ENCODE data around the gene SACM1L. TPM values are rescaled to one million over a fixed set of nuclear protein-coding genes. Genes with fewer than 3 reads are reported as not detected.

SACM1L gene
- total and polyA plus RNA-seq, 2 of the 13 experiments (the other 11 are each of a cell fraction or from before 2014, with no cell fraction given), result 15.1 to 27.8 TPM

DNA sequence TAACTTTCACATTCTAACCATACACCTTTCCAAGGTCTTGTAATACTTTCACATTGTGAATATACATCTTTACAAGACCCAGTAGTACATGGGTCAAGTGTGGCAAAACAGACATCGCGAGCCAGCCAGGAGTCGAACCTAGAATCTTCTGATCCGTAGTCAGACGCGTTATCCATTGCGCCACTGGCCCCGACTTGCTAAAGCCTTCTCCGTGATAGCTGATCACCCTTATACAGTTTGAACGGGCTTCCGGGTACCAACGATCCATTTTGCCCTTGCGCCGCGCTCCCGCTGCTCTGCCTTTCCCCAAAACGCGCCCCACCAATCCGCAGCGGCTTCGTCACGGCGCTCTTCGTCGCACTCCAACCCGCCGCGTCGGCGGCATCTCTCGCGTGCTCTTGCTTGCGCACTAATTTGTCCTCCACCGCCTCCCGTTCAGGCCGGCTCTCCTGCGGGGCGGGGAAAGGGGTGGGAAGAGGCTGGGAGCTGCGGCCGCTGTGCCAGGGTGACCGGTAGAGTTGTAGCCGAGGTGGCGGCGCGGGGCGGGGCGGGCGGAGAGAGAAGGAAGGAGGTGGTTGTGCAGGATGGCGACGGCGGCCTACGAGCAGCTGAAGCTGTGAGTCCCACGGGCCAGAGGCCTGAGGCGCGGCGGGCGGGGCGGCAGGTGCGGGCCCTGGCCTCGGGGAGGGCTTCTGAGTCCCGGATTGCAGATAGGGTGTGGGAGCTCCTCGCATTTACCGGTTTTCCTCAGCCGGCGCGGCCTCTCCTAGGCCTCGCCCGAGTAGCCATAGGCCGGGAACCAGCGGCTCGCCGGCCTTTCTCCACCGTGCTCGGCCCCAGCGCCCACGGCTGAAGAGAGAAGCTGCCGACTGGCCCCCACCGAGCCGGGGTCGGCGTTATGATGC is at the start of gene SACM1L (continued):
- TF ChIP-seq NCOA1 (CRISPR knock-in tag; IDR thresholded peaks at IDR 0.05) (no peak), CHCHD3 (CRISPR knock-in tag; IDR thresholded peaks at IDR 0.05) (no peak), ZNF121 (CRISPR knock-in tag; IDR thresholded peaks at IDR 0.05) (peak; percentile 41; the same call in 1 of the 2 replicates), RAD51 (IDR thresholded peaks at IDR 0.05; ENCODE audit: borderline replicate concordance) (no peak), ZNF724P (CRISPR knock-in tag; IDR thresholded peaks at IDR 0.05; ENCODE audit: borderline replicate concordance) (peak; percentile 89; the same call in 1 of the 2 replicates), RCOR2 (CRISPR knock-in tag; IDR thresholded peaks at IDR 0.05) (peak; percentile 64; the same call in 1 of the 2 replicates), ZNF83 (CRISPR knock-in tag; IDR thresholded peaks at IDR 0.05; ENCODE audit: borderline replicate concordance) (0 out of 2 replicates have a peak, but pooled peaks have one; percentile 45), CREB1 (IDR thresholded peaks at IDR 0.05) (peak; percentile 92), CREB1 (CRISPR knock-in tag; IDR thresholded peaks at IDR 0.05) (peak; percentile 95), TCF7 (IDR thresholded peaks at IDR 0.05; ENCODE audit: low read depth) (no peak), ZSCAN9 (CRISPR knock-in tag; IDR thresholded peaks at IDR 0.05; ENCODE audit: borderline replicate concordance) (no peak)
- TF ChIP-seq, protein P1, sequence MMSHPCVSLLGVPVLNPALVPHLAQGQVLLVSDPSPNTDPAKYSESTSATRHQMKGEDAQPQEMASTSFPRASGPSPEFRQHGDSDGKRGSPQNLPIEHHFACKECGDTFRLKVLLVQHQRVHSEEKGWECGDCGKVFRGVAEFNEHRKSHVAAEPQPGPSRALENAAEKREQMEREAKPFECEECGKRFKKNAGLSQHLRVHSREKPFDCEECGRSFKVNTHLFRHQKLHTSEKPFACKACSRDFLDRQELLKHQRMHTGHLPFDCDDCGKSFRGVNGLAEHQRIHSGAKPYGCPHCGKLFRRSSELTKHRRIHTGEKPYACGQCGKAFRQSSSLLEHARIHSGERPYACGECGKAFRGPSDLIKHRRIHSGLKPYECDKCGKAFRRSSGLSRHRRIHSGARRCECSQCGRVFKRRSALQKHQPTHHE (CRISPR knock-in tag; IDR thresholded peaks at IDR 0.05; ENCODE audit: borderline replicate concordance), result peak; percentile 97; the same call in 1 of the 2 replicates
- TF ChIP-seq, protein P2, sequence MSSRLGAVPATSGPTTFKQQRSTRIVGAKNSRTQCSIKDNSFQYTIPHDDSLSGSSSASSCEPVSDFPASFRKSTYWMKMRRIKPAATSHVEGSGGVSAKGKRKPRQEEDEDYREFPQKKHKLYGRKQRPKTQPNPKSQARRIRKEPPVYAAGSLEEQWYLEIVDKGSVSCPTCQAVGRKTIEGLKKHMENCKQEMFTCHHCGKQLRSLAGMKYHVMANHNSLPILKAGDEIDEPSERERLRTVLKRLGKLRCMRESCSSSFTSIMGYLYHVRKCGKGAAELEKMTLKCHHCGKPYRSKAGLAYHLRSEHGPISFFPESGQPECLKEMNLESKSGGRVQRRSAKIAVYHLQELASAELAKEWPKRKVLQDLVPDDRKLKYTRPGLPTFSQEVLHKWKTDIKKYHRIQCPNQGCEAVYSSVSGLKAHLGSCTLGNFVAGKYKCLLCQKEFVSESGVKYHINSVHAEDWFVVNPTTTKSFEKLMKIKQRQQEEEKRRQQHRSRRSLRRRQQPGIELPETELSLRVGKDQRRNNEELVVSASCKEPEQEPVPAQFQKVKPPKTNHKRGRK (CRISPR knock-in tag; IDR thresholded peaks at IDR 0.05), result no peak
- TF ChIP-seq, protein P3, sequence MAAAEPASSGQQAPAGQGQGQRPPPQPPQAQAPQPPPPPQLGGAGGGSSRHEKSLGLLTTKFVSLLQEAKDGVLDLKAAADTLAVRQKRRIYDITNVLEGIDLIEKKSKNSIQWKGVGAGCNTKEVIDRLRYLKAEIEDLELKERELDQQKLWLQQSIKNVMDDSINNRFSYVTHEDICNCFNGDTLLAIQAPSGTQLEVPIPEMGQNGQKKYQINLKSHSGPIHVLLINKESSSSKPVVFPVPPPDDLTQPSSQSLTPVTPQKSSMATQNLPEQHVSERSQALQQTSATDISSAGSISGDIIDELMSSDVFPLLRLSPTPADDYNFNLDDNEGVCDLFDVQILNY (CRISPR knock-in tag; conservative IDR thresholded peaks at IDR 0.05), result 0 out of 2 replicates have a peak, but pooled peaks have one; percentile 42
- TF ChIP-seq, protein P4, sequence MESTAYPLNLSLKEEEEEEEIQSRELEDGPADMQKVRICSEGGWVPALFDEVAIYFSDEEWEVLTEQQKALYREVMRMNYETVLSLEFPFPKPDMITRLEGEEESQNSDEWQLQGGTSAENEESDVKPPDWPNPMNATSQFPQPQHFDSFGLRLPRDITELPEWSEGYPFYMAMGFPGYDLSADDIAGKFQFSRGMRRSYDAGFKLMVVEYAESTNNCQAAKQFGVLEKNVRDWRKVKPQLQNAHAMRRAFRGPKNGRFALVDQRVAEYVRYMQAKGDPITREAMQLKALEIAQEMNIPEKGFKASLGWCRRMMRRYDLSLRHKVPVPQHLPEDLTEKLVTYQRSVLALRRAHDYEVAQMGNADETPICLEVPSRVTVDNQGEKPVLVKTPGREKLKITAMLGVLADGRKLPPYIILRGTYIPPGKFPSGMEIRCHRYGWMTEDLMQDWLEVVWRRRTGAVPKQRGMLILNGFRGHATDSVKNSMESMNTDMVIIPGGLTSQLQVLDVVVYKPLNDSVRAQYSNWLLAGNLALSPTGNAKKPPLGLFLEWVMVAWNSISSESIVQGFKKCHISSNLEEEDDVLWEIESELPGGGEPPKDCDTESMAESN (CRISPR knock-in tag; conservative IDR thresholded peaks at IDR 0.05), result peak; percentile 80
- TF ChIP-seq, protein P5, sequence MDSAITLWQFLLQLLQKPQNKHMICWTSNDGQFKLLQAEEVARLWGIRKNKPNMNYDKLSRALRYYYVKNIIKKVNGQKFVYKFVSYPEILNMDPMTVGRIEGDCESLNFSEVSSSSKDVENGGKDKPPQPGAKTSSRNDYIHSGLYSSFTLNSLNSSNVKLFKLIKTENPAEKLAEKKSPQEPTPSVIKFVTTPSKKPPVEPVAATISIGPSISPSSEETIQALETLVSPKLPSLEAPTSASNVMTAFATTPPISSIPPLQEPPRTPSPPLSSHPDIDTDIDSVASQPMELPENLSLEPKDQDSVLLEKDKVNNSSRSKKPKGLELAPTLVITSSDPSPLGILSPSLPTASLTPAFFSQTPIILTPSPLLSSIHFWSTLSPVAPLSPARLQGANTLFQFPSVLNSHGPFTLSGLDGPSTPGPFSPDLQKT (CRISPR knock-in tag; IDR thresholded peaks at IDR 0.05; ENCODE audit: borderline replicate concordance), result 0 out of 2 replicates have a peak, but pooled peaks have one; percentile 70
- TF ChIP-seq, protein P6, sequence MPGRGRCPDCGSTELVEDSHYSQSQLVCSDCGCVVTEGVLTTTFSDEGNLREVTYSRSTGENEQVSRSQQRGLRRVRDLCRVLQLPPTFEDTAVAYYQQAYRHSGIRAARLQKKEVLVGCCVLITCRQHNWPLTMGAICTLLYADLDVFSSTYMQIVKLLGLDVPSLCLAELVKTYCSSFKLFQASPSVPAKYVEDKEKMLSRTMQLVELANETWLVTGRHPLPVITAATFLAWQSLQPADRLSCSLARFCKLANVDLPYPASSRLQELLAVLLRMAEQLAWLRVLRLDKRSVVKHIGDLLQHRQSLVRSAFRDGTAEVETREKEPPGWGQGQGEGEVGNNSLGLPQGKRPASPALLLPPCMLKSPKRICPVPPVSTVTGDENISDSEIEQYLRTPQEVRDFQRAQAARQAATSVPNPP (CRISPR knock-in tag; IDR thresholded peaks at IDR 0.05), result peak; percentile 71; the same call in 1 of the 2 replicates
